Stimulated activated naive CD4-positive, alpha-beta T cell treated with Interleukin-2 at 50 U/mL for 16 hours (primary cell): ENCODE measurements around the gene RNF40.
"Not testable (repeated sequence)": the region's sequence is repeated elsewhere in the genome, so short reads cannot be mapped to it uniquely, and the experiment has no call there.

Experiments used
- DNase-seq: peaks from one replicate; lab custom pipeline; 2025; lab: John Stamatoyannopoulos, UW

The RNF40 gene

GRCh38 chr16:30820952-30821421 is 58.9 kb downstream of the RNF40 start:
- DNase-seq: no peak

DNA sequence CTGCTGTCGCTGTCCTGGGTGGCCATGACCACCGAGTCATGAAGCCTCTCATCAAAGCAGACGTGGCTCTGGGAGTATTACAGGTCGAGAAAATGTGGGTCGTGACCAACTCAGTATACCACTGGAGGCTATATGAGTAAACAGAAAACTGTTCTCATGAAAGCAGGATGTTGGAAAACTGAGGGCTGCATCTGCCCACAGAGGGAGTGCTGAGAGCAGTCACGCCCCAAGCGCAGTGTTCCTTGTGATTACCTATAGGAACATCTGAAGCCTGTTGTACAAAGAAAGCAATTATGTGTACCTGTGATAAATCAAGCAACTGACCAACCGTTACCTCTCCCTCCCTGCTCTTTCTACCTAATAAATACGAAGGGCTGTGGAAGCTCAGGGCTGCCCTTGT is 59.3 kb downstream of the RNF40 start:
- not testable (repeated sequence) for DNase-seq

DNA sequence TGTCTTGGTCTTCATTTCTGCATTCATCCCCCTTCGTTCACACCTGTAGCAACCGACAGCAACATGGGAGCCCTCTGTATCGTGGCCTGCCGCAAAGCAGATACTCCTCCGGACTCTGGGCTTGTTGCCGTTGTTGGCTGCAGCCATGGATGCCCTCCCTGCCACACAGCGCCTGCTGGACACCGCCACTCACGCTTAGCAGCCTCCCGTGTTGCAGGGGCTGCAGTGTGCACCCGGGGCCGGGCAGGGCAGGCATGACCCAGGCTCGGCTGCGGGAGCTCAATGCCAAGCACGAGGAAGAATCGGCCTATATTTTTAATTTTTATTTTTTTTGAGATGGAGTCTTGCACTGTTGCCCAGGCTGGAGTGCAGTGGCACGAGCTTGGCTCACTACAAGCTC is 59.8 kb downstream of the RNF40 start:
- no peak for DNase-seq
